HUDEP-2 (cell line): ENCODE results near the gene MTUS2.
"Not testable (repeated sequence)": the region's sequence is repeated elsewhere in the genome, so short reads cannot be mapped to it uniquely, and the experiment has no call there.

Source experiments
- DNase-seq, 76 experiments: peaks; one replicate each; lab custom pipeline; 2025; ENCODE audit not compliant: unreplicated experiment in 76 of 76; lab: John Stamatoyannopoulos, UW

The MTUS2 gene

GRCh38 chr13:29204651-29205050 lies 384.5 kb downstream of the MTUS2 start:
- no peak for DNase-seq

GRCh38 chr13:29210676-29211075 lies 390.5 kb downstream of the MTUS2 start:
- DNase-seq, result no peak

- DNase-seq, result not testable (repeated sequence)
Measured at GRCh38 chr13:29211162-29211561, 391.0 kb downstream of the MTUS2 start.

- no peak for DNase-seq
Measured at GRCh38 chr13:29222458-29222857, 402.3 kb downstream of the MTUS2 start.

- DNase-seq, result no peak
Measured at GRCh38 chr13:29224206-29224605, 404.1 kb downstream of the MTUS2 start.

GRCh38 chr13:29227576-29227975 lies 407.4 kb downstream of the MTUS2 start:
- DNase-seq, result no peak

GRCh38 chr13:29230299-29230845 lies 410.2 kb downstream of the MTUS2 start:
- DNase-seq, result no peak

- no peak for DNase-seq
Measured at GRCh38 chr13:29239653-29240525, 419.8 kb downstream of the MTUS2 start.

GRCh38 chr13:29254626-29255370 lies 434.7 kb downstream of the MTUS2 start:
- no peak for DNase-seq

GRCh38 chr13:29255567-29255966 lies 435.4 kb downstream of the MTUS2 start:
- DNase-seq, result no peak

GRCh38 chr13:29260684-29261083 lies 440.5 kb downstream of the MTUS2 start:
- no peak for DNase-seq

- DNase-seq, result no peak
Measured at GRCh38 chr13:29266261-29266660, 446.1 kb downstream of the MTUS2 start.

- no peak for DNase-seq
Measured at GRCh38 chr13:29266756-29267733, 446.9 kb downstream of the MTUS2 start.

- no peak for DNase-seq
Measured at GRCh38 chr13:29270271-29270985, 450.3 kb downstream of the MTUS2 start.

- DNase-seq, result no peak
Measured at GRCh38 chr13:29271606-29272005, 451.5 kb downstream of the MTUS2 start.

GRCh38 chr13:29279356-29280254 lies 459.5 kb downstream of the MTUS2 start:
- no peak for DNase-seq

- no peak for DNase-seq
Measured at GRCh38 chr13:29281932-29282495, 461.9 kb downstream of the MTUS2 start.

- DNase-seq, result no peak
Measured at GRCh38 chr13:29284726-29285125, 464.6 kb downstream of the MTUS2 start.
